Tibial nerve (tissue), 4 donors: Measurements from ENCODE around the gene AGO3. TPM values are rescaled to one million over a fixed set of nuclear protein-coding genes. Genes with fewer than 3 reads are reported as not detected.
"Not testable (repeated sequence)": the region's sequence is repeated elsewhere in the genome, so short reads cannot be mapped to it uniquely, and the experiment has no call there.

Experiments
- DNase-seq, 2 donors: peaks; one replicate each; pipeline ENCODE4 v3.0.0-alpha.2; 2019; ENCODE audit warnings: low spot score in 2 of 2
- H3K27ac ChIP-seq, 4 donors: fragments of 200-600 bp; sonication (generic) in 3 of 4; one replicate each; pipeline ENCODE4 v1.5.1; 2017 to 2019; ENCODE audit warnings: mild to moderate bottlenecking in 1 of 4
- H3K27me3 ChIP-seq, 2 donors: fragments of 200-600 bp; sonication (generic) in 1 of 2; one replicate each; pipeline versions ENCODE4 v1.5.1 to v1.6.0; 2017 to 2019
- H3K36me3 ChIP-seq, 3 donors: fragments of 200-600 bp; sonication (generic); one replicate each; pipeline ENCODE4 v1.5.1; 2018 to 2019
- H3K4me1 ChIP-seq, 4 donors: fragments of 200-600 bp; sonication (generic) in 3 of 4; one replicate each; pipeline ENCODE4 v1.5.1; 2017 to 2019
- H3K4me3 ChIP-seq, 4 donors: fragments of 200-600 bp; sonication (generic) in 3 of 4; one replicate each; pipeline ENCODE4 v1.5.1; 2017 to 2019; ENCODE audit warnings: mild to moderate bottlenecking in 1 of 4, moderate library complexity in 1 of 4
- H3K9me3 ChIP-seq, 4 donors: fragments of 200-600 bp; sonication (generic) in 3 of 4; one replicate each; pipeline ENCODE4 v1.5.1; 2017 to 2019
- CTCF ChIP-seq, 5 experiments: fragments of 200-600 bp in 3 of 5; fragments of 450-650 bp in 2 of 5; sonication (generic) in 3 of 5; IDR thresholded peaks; one replicate each; pipeline ENCODE4 v1.5.1; 2016 to 2019; ENCODE audit warnings: antibody characterized with exemption in 5 of 5, mild to moderate bottlenecking in 3 of 5, moderate library complexity in 2 of 5
- EP300 ChIP-seq, 2 donors: sonication (generic); formaldehyde crosslinking; IDR thresholded peaks; one replicate each; pipeline ENCODE4 v1.6.1; 2017; ENCODE audit warnings: antibody characterized with exemption in 2 of 2, mild to moderate bottlenecking in 1 of 2
- POLR2A ChIP-seq, 2 donors: fragments of 450-650 bp; IDR thresholded peaks; one replicate each; pipeline ENCODE4 v1.6.1; 2017; ENCODE audit warnings: antibody characterized with exemption in 2 of 2, mild to moderate bottlenecking in 2 of 2, moderate library complexity in 2 of 2
- WGBS, 2 donors: methylation state at CpG; one replicate each; pipeline ENCODE4 v1.1.5; 2018; 5-methylcytosine and 5-hydroxymethylcytosine counted together
- total RNA-seq, 4 donors: library from RNA; depleted of rRNA; stranded (reverse); fragments of >200 nt; gene quantifications; one replicate each; pipeline ENCODE4 v1.1.0, GENCODE V29; 2016

Gene AGO3
- total RNA-seq, 4 donors from 2014 or later = 16.2 to 31.8 (median 27.7) TPM

GRCh38 chr1:36016686-36017085 is 85.8 kb downstream of the AGO3 start:
- TF ChIP-seq CTCF (IDR thresholded peaks at IDR 0.05) = no peak
- TF ChIP-seq POLR2A (IDR thresholded peaks at IDR 0.05) = no peak
- TF ChIP-seq EP300 (IDR thresholded peaks at IDR 0.05) = no peak
- Histone ChIP-seq H3K27me3 (no peaks in the 10 kb centered on the region), H3K36me3 (peaks cover 3 to 79% (median 4%) of the 10 kb centered on the region in 3 donors), H3K9me3 (no peaks in the 10 kb centered on the region), H3K4me3 (no peak overlapping the region), H3K4me1 (no peaks in the 10 kb centered on the region), H3K27ac (no peak overlapping the region)
- DNase-seq = no peak
- 89 to 93% methylated on average over 2 of the region's 2 CpGs for WGBS, 2 donors

GRCh38 chr1:36023098-36023769 is 92.3 kb downstream of the AGO3 start:
- peaks cover 0 to 65% (median 0%) of the 10 kb centered on the region in 3 donors for H3K36me3 ChIP-seq
- no peaks in the 10 kb centered on the region for H3K27me3 ChIP-seq
- H3K4me3 ChIP-seq = no peak overlapping the region
- H3K4me1 ChIP-seq = no peaks in the 10 kb centered on the region
- 87 to 91% methylated on average over 5 of the region's 5 CpGs for WGBS, 2 donors
- no peak for DNase-seq
- H3K9me3 ChIP-seq = no peaks in the 10 kb centered on the region
- TF ChIP-seq CTCF (IDR thresholded peaks at IDR 0.05) = no peak
- no peak for TF ChIP-seq EP300 (IDR thresholded peaks at IDR 0.05)
- TF ChIP-seq POLR2A (IDR thresholded peaks at IDR 0.05) = no peak
- no peak overlapping the region for H3K27ac ChIP-seq

- not testable (repeated sequence) for H3K27ac ChIP-seq
Observed at GRCh38 chr1:36024024-36024423, 93.1 kb downstream of the AGO3 start.

GRCh38 chr1:36024847-36025246 is 93.9 kb downstream of the AGO3 start:
- Histone ChIP-seq H3K4me3 (no peak overlapping the region), H3K4me1 (no peaks in the 10 kb centered on the region), H3K9me3 (peaks cover 0 to 4% (median 0%) of the 10 kb centered on the region in 4 donors), H3K27ac (no peak overlapping the region), H3K36me3 (peaks cover 0 to 62% (median 0%) of the 10 kb centered on the region in 3 donors), H3K27me3 (no peaks in the 10 kb centered on the region)
- 84 to 85% methylated on average over 1 of the region's 1 CpG for WGBS, 2 donors
- no peak for TF ChIP-seq EP300 (IDR thresholded peaks at IDR 0.05)
- TF ChIP-seq POLR2A (IDR thresholded peaks at IDR 0.05) = no peak
- TF ChIP-seq CTCF (IDR thresholded peaks at IDR 0.05) = no peak
- DNase-seq = no peak

More at GRCh38 chr1:36024024-36024423, 93.1 kb downstream of the AGO3 start:
- H3K27me3 ChIP-seq, H3K4me1 ChIP-seq, DNase-seq, H3K4me3 ChIP-seq, H3K9me3 ChIP-seq: not testable (repeated sequence)
- 97% methylated on average over 3 of the region's 3 CpGs for WGBS, 2 donors
- peaks cover 0 to 62% (median 0%) of the 10 kb centered on the region in 3 donors for H3K36me3 ChIP-seq

GRCh38 chr1:36027766-36028165 is 96.9 kb downstream of the AGO3 start:
- H3K27ac ChIP-seq = no peak overlapping the region
- H3K4me1 ChIP-seq = no peaks in the 10 kb centered on the region
- WGBS, 2 donors = 98 to 100% methylated on average over 3 of the region's 3 CpGs
- no peak for DNase-seq
- H3K27me3 ChIP-seq = no peaks in the 10 kb centered on the region
- peaks cover 0 to 86% (median 0%) of the 10 kb centered on the region in 3 donors for H3K36me3 ChIP-seq
- peaks cover 0 to 4% (median 0%) of the 10 kb centered on the region in 4 donors for H3K9me3 ChIP-seq
- no peak for TF ChIP-seq CTCF (IDR thresholded peaks at IDR 0.05)
- no peak for TF ChIP-seq POLR2A (IDR thresholded peaks at IDR 0.05)
- TF ChIP-seq EP300 (IDR thresholded peaks at IDR 0.05) = no peak
- no peak overlapping the region for H3K4me3 ChIP-seq
